Middle frontal gyrus (tissue), 1 donor: Measurements from ENCODE around the gene ANKRD1.

Source experiments
- DNase-seq: peaks from one replicate; pipeline ENCODE4 v3.0.0-alpha.2; 2015; ENCODE audit warnings: low spot score; ENCODE audit errors: extremely low spot score

ANKRD1 gene

DNA sequence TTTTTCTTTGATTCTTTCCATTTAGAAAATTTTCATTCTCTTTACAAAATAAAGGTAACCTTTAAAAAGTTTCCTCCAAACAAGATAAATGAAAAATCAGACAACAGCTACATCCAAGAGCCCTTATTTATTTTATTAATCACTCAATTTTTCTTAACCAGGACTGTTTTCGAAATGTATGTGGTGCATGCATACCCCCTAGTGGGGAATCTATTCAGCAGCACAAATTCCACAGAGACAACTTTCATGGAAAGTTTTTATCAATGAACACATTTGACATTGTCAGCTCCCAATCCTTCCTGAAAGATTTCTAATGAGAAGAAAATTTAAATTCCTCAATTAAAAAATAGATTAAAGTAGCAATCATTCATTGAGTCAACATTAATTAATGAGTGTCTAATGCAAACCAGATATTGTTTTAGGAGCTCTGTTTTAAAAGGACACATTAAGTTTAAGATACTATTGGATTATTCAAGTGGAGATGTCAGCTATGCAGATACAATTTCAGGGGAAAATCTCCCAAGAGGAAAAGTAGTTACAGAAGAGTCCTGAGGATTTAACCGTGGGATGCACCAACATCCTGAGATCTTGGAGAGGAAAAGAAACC is 57.9 kb downstream of the ANKRD1 start:
- DNase-seq = peak; percentile 18
